GM12892 (cell line): Measurements from ENCODE around the gene DRAXIN. TPM values are rescaled to one million over a fixed set of nuclear protein-coding genes. Genes with fewer than 3 reads are reported as not detected.

Source experiments
- DNase-seq: peaks from one replicate; pipeline ENCODE4 v3.0.0; 2011; ENCODE audit not compliant: insufficient read length
- FAIRE-seq: peaks from 2 replicates; lab custom pipeline; 2011; peaks lifted over from hg19 to GRCh38; lab: Jason Lieb, UNC
- POLR2A ChIP-seq: IDR thresholded peaks from 2 replicates; pipeline ENCODE4 v1.6.1; 2011; ENCODE audit warnings: low read depth, low read length, control low read depth
- POLR2AphosphoS5 ChIP-seq: IDR thresholded peaks from 2 replicates; pipeline ENCODE4 v1.6.1; 2011; ENCODE audit warnings: low read depth, low read length, control low read depth
- TAF1 ChIP-seq: IDR thresholded peaks from 2 replicates; pipeline ENCODE4 v1.6.1; 2011; ENCODE audit warnings: low read depth, mild to moderate bottlenecking, control low read depth, low read length, borderline replicate concordance
- polyA plus RNA-seq: library from polyadenylated mRNA; unstranded; fragments of >200 nt; gene quantifications from one replicate; pipeline ENCODE4 v1.2.1, GENCODE V29; 2012; ENCODE audit warnings: missing spikeins, inconsistent platforms; ENCODE audit not compliant: missing spikeins

DRAXIN gene, protein sequence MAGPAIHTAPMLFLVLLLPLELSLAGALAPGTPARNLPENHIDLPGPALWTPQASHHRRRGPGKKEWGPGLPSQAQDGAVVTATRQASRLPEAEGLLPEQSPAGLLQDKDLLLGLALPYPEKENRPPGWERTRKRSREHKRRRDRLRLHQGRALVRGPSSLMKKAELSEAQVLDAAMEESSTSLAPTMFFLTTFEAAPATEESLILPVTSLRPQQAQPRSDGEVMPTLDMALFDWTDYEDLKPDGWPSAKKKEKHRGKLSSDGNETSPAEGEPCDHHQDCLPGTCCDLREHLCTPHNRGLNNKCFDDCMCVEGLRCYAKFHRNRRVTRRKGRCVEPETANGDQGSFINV
- polyA plus RNA-seq, result not detected

DNA sequence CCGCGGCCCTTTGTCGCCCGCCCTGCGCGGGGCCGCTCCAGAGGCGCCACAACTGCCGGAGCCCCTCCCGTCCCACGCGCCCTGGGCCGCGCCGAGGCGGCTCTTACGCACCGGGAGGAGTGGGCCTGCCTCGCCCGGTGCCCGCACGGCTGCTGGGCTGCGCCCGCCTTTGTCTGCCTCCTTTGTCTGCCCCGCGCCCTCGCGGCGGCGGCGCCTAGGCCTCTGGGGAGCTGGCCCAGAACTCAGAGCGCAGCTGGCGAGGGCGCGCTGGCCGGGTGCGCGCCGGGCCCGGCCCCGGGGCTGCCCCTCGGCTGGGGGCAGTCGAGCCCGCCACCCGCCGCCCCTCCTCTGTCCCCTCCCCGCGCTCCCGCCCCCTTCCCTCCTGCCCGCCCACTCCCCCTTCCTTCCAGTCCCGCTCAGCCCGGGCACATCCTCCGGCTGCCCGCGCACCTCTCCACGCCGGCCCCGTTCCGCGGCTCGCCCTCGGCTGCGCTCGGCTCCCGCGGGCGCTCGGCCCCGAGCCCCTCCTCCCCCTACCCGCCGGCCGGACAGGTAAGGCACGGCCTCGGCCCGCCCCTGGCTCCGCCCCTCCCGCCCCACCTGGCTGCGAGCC, at the start of gene DRAXIN:
Gene DRAXIN, plus strand, starts transcription at position 409 of the 613 bp plus-strand sequence. CDS start 14,549 bp downstream, outside the sequence.
- DNase-seq (no peak), FAIRE-seq (no peak)
- TF ChIP-seq POLR2A (no peak), TAF1 (no peak), POLR2AphosphoS5 (no peak)

DNA sequence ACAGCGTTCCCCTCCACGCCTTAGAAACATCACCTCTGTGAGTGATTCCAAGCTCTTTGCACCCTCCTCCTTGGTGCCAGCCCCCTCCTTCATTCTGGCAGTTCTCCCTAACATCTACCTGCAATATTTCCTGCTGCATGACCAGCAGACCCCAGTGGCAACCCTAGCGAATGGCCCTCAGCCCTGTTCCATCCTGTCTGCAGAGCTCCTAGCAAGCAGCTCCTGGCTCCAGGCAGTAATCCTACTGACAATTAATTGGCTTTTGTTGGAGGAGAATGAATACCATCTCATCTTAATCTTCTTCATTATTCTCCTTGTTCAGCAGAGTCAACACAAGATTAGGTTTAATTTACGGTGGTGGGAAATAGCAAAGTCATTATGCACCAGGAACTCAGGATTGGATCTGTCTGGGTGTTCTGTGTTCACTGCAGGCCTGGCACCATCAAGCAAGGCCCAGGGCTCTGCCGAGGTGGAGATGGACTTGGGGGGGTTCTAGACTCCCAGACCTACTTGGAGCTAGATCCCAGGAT, 49.7 kb upstream of the DRAXIN start:
- TF ChIP-seq POLR2AphosphoS5, result no peak
- FAIRE-seq (no peak), DNase-seq (no peak)

DNA sequence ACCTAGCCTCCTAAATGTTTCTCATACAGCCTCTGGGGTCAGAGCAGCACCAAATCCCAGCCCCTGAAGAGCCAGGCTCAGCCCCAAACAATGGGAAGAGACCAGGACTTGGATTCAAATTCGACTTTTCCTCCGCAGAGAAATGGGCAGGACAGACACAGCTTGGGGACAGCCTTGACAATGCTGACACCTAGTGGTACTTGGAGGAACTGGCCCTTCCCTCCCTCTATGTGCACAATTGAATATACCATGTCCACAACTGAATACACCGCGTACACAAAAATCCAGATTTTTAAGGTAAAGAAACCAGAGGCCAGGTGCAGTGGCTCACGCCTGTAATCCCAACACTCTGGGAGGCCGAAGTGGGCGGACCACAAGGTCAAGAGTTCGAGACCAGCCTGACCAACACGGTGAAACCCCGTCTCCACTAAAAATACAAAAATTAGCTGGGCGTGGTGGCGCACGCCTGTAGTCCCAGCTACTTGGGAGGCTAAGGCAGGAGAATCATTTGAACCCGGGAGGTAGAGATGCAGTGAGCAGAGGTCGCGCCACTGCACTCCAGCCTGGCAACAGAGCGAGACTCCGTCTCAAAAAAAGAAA, 49.0 kb upstream of the DRAXIN start:
- FAIRE-seq (peak; percentile 91), DNase-seq (peak; percentile 74)

DNA sequence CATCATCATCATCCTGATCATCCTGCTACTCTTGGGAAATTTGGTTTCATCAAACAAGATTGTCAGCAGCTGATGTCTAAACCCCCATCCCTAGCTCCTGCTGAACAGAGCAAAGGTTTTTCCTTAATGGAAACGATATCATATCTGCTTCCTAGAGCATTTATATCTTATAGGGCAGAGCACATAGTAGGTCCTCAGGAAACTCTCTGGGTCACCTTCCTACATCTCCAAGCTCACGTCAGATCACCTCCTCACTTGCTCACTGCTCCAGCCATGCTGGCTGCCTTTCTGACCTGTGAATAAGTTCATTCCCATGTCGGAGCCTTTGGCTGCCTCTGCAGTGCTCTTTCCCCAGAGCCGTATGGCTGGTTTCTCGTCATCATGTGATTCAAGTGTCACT, 47.7 kb upstream of the DRAXIN start:
- TF ChIP-seq TAF1 (no peak), POLR2A (no peak), POLR2AphosphoS5 (no peak)
- FAIRE-seq, result no peak
- DNase-seq, result no peak

DNA sequence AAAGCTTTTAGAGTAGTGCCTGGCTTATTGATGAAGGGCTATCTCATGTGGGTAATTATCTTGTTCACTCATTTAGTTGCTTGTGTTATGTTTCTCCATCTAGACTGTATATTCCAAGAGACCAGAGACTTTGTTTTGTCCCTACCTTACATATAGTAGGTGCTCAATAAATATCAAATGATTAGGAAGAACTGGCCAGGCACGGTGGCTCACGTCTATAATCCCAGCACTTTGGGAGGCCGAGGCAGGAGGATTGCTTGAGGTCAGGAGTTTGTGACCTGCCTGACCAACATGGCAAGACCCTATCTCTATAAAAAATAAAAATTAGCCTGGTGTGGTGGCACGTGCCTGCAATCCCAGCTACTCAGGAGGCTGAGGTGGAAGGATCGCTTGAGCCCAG, 46.2 kb upstream of the DRAXIN start:
- TF ChIP-seq POLR2AphosphoS5 (no peak), POLR2A (no peak), TAF1 (no peak)
- no peak for FAIRE-seq

DNA sequence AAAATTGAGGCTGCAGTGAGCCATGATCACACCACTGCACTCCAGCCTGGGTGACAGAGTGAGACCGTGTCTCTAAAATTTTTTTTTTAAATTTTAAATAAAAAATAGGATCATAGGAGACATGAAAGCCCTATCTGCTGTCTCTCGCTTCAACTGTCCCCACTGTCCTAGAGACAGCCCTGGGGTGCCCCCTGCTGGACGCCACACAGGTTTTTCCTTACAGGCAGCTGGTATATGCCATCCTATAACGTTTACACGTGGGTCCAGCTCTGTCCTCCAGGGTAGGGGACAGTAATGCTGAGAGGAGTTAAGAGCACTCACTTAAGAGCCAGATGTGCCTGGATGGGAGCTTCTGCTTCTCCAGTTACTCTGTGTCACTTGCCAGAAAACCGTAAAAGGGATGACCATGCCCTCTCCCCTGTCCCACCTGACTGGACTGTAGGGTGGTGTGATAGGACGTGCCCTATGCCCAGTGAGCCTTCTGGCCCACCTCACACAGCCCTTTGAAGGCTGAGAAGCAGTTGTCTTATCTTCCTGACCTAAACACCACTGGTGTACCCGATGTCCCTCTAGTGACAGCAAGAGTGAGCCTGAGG, 45.7 kb upstream of the DRAXIN start:
- TF ChIP-seq POLR2AphosphoS5, result no peak
- no peak for TF ChIP-seq TAF1
- TF ChIP-seq POLR2A, result no peak
- peak; percentile 50 for DNase-seq
- FAIRE-seq, result no peak

More for the DNA sequence above, 46.2 kb upstream of the DRAXIN start:
- DNase-seq, result no peak

DNA sequence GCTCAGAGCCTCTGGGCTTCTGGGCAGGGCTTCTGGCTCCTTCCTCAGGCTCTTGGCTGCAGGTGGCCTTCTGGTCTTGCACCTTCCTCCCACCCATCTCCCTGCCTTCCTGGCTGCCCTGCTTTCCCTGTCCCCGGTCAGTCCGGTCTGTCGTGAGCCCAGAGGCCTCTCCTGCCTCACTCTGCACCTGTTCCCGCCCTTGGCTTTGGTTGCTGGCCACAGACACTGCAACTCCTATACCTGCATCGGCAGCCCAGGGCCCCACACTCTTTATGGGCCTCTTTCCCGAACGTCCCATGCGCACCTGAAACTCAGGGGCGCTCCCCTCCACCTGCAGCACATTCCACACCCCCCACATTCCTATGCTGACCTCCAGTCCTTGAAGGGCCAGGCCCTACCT, 45.2 kb upstream of the DRAXIN start:
- no peak for DNase-seq
- no peak for TF ChIP-seq POLR2AphosphoS5
- no peak for TF ChIP-seq TAF1
- TF ChIP-seq POLR2A, result no peak
- no peak for FAIRE-seq

DNA sequence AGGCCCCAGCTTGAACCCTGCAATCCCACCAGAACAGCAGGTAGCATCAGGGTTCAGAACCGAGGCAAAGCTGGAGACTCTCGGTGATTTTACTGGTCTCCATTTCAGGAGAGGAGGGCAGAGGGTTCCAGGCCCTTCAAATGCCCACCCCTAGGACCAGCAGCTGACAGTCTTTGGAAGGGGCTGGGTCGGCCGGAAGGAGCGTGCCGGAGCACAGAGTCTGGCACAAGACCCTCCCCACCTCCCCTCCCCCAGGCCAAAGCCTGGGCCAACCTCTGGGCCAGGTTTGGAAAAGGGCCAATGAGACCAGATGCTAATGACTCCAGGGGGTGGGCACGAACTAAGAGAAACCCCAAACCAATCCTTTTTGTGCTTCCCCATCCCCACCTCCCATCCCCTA, 44.2 kb upstream of the DRAXIN start:
- TF ChIP-seq POLR2AphosphoS5, result no peak
- no peak for TF ChIP-seq POLR2A
- TF ChIP-seq TAF1, result no peak
- no peak for FAIRE-seq
- no peak for DNase-seq

DNA sequence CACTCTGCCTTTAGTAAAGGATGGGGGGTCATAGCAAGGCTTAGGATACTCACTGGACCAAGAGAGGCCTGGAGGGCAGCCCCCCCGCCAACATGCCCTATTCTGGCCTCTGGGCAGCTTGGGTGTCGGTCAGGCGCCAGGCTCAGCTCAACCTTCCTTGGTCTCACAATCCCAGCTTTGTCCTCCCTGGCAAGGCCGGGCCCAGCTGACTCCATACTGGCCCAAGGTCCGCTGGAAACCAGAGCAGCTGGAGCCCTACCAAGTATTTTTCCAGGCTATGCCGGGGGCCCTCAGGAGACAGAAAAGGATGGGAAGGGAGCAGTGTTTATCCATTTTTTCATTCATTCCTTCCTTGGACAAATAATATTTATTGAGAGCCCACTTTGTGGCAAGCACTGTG, 43.5 kb upstream of the DRAXIN start:
- FAIRE-seq (no peak), DNase-seq (no peak)
- TF ChIP-seq POLR2AphosphoS5 (no peak), TAF1 (no peak), POLR2A (no peak)

DNA sequence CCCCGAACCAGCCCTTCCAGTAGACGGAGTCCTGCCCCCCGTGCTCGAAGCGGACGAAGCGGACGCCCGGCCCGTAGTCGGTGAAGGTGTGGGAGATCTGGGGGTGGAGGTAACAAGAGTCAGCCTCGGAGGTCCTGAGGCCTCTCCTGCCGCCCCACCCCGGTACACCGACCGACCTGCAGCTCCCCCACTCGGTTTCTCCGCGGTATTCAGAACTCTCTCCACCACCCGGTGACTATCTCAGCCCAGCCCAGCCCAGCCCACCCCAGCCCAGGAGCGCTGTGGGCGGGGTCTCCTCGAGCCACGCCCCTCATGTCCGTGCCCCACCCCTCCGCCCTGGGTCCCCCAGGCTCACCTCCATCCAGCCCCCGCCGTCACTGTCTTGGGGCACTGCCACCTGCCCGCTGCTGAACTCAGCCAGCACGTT, 42.8 kb upstream of the DRAXIN start:
- DNase-seq (no peak), FAIRE-seq (no peak)
- TF ChIP-seq POLR2AphosphoS5 (no peak), POLR2A (no peak), TAF1 (no peak)

DNA sequence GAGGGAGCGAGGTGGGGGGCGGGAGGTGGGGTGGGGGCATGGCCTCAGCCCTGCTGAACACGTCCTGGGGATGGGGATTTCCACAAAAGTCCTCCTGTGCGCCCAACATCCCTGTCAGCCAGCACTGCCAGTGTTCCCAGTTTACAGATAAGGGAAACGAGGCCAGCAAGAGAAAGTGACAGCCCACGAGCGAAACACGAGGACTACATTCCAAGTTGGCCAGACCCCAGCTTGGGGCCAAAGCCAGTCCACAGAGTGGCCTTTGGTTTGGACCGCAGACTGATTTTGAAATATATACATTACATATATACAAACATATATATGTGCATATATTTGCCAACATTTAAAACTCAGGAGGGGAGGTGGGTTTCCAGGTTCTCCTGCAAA, 42.3 kb upstream of the DRAXIN start:
- TF ChIP-seq POLR2A (no peak), POLR2AphosphoS5 (no peak), TAF1 (no peak)
- no peak for DNase-seq
- FAIRE-seq, result no peak

DNA sequence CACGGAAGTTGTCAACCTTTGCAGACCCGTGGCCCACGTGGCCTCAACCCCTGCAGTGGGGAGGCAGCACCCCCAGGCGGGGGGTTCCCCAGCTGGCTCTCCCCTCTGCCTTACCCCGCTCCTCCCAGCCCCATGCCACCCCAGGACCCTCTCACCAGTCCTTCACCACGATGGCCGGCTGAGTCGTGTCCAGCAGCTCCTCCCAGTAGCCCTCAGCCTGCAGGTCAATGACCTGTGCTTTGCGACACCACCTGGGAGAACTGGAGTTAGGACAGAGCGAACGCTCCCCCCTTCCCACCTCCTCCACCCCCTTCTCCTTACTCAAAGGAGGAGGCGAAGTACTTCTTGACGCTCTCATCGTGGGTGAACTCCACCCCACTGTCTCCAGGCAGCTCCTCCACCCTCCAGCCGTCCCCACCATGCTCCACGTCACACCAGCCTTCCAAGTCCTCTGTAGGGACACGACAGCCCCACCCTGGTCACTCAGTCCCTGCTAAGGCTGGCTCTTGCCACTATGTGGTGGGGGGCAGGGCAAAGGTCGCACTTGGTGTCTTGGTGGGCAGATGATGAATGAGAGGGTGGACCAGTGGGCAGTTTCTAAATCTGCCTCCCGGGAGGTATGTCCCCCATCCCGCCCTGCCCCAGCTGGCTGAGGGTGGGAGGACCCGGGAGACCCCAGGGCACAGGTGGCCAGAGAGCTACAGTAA, 41.7 kb upstream of the DRAXIN start:
- TF ChIP-seq POLR2A, result no peak
- TF ChIP-seq POLR2AphosphoS5, result no peak
- TF ChIP-seq TAF1, result no peak
- DNase-seq (no peak), FAIRE-seq (no peak)

DNA sequence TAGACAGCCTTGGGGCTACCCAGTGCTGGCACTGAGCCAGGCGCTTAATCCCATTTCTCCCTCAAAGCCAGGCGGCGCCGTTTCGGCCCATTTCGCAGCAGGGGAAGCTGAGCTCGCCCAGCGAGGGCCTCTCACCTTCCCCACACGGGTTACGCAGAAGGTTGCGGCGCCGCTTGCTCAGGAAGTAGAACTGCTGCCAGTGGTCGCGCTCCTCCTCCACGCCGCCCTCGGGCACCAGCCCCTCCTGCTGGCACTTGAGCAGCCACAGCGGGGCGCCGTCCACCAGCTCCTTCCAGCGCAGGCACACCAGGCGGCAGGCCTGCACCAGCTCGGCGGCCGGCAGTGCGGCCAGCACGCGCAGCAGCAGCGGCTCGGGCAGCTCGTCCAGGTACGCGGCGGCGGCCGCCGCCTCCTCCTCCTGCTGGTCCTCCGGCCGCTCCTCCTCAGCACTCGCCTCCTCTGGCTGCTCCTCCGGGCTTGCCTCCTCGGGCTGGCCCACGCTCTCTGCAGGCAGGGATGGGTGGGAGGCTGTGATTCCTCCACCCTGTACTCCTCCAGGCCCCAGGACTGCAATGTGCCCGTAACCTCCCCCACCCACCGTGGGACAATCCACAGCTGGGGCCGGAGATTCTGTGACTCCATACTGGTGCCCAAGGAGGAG, 41.0 kb upstream of the DRAXIN start:
- DNase-seq (no peak), FAIRE-seq (peak; percentile 77)
- no peak for TF ChIP-seq POLR2AphosphoS5
- no peak for TF ChIP-seq POLR2A
- no peak for TF ChIP-seq TAF1
